Left hindlimb (tissue), 1 donor: ENCODE results near the gene HPCAL1.

Source experiments
- DNase-seq: peaks from one replicate; pipeline ENCODE4 v3.0.0-alpha.2; 2018

The HPCAL1 gene

GRCh38 chr2:10357193-10358169 is 54.8 kb downstream of the HPCAL1 start:
- no peak for DNase-seq

- no peak for DNase-seq
These were observed 56.5 kb downstream of the HPCAL1 start for GRCh38 chr2:10359246-10359645.

GRCh38 chr2:10359731-10360329 is 57.1 kb downstream of the HPCAL1 start:
- no peak for DNase-seq

- no peak for DNase-seq
These were observed 57.8 kb downstream of the HPCAL1 start for GRCh38 chr2:10360460-10360849.

- no peak for DNase-seq
These were observed 58.3 kb downstream of the HPCAL1 start for GRCh38 chr2:10360850-10361588.

GRCh38 chr2:10362096-10362897 is 59.6 kb downstream of the HPCAL1 start:
- no peak for DNase-seq

GRCh38 chr2:10362898-10363454 is 60.3 kb downstream of the HPCAL1 start:
- DNase-seq, result no peak

- DNase-seq, result no peak
These were observed 61.3 kb downstream of the HPCAL1 start for GRCh38 chr2:10363861-10364610.

GRCh38 chr2:10365412-10365811 is 62.7 kb downstream of the HPCAL1 start:
- DNase-seq, result no peak

- no peak for DNase-seq
These were observed 64.0 kb downstream of the HPCAL1 start for GRCh38 chr2:10366601-10367270.

GRCh38 chr2:10367472-10368439 is 65.1 kb downstream of the HPCAL1 start:
- no peak for DNase-seq

GRCh38 chr2:10368491-10369231 is 66.0 kb downstream of the HPCAL1 start:
- DNase-seq, result no peak

GRCh38 chr2:10369269-10370255 is 66.9 kb downstream of the HPCAL1 start:
- DNase-seq, result no peak

GRCh38 chr2:10370390-10370789 is 67.7 kb downstream of the HPCAL1 start:
- no peak for DNase-seq

GRCh38 chr2:10370895-10371294 is 68.2 kb downstream of the HPCAL1 start:
- no peak for DNase-seq

GRCh38 chr2:10371441-10372196 is 68.9 kb downstream of the HPCAL1 start:
- no peak for DNase-seq
